ENCODE measurements around the gene LEFTY1. TPM values are rescaled to one million over a fixed set of nuclear protein-coding genes. Genes with fewer than 3 reads are reported as not detected.

LEFTY1 gene
- total and polyA plus RNA-seq, 2 experiments from 2014 or later = 0.83 TPM; not detected in 1

DNA sequence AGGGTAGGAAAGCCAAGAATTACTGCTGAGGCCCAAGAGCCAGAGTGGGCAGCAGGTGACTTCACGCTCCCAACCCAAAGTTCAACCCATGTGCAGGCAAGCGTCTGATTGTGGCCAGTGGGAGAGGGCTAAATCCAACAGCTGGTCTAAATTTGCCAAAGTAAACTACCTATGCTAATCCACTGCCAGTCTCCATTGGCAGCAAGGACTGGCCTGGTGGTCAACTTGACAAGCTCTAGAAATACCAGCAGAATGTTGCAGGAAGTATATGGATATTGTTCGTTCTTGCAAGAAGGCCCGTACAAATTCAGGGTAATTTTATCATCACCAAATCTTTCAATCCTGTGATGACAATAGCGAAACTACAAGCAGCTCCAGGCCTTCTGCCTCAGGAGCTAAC is 8.3 kb downstream of the LEFTY1 start:
- TF ChIP-seq, protein P1, sequence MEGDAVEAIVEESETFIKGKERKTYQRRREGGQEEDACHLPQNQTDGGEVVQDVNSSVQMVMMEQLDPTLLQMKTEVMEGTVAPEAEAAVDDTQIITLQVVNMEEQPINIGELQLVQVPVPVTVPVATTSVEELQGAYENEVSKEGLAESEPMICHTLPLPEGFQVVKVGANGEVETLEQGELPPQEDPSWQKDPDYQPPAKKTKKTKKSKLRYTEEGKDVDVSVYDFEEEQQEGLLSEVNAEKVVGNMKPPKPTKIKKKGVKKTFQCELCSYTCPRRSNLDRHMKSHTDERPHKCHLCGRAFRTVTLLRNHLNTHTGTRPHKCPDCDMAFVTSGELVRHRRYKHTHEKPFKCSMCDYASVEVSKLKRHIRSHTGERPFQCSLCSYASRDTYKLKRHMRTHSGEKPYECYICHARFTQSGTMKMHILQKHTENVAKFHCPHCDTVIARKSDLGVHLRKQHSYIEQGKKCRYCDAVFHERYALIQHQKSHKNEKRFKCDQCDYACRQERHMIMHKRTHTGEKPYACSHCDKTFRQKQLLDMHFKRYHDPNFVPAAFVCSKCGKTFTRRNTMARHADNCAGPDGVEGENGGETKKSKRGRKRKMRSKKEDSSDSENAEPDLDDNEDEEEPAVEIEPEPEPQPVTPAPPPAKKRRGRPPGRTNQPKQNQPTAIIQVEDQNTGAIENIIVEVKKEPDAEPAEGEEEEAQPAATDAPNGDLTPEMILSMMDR (IDR thresholded peaks at IDR 0.05; ENCODE audit: low read depth, low read length) = no peak
- Histone ChIP-seq H3K9me3 (ENCODE audit: low read depth) (no peaks in the 10 kb centered on the region), H3K36me3 (no peaks in the 10 kb centered on the region), H3K4me3 (no peak overlapping the region), H3K27ac (no peak overlapping the region), H3K4me1 (ENCODE audit: low read depth) (no peaks in the 10 kb centered on the region), H3K27me3 (no peaks in the 10 kb centered on the region)
- DNase-seq (ENCODE audit: low read depth in 1 of 2, low spot score in 1 of 2) = no peak

DNA sequence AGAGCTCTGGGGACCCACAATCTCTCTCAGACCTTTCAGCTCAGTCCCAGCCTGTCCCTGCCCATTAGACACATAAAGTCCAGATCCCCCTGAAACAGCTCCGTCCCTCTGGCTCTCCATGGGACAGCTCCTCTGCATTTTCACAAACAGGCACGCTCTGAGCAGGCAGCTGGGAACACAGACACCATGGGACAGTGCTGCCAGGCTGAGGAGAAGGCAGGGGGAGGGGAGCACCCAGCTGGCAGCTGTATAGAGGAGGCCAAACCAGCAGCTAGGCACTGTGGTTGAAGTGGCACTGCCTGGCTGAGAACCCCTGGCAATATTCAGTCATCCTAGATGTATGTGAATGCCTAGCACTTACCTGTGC is 8.7 kb downstream of the LEFTY1 start:
- no peaks in the 10 kb centered on the region for H3K27me3 ChIP-seq
- no peak overlapping the region for H3K27ac ChIP-seq
- no peaks in the 10 kb centered on the region for H3K4me1 ChIP-seq (ENCODE audit: low read depth)
- H3K9me3 ChIP-seq (ENCODE audit: low read depth) = no peaks in the 10 kb centered on the region
- no peak for DNase-seq (ENCODE audit: low read depth in 1 of 2, low spot score in 1 of 2)
- no peak overlapping the region for H3K4me3 ChIP-seq
- no peaks in the 10 kb centered on the region for H3K36me3 ChIP-seq
- TF ChIP-seq, protein P1 (IDR thresholded peaks at IDR 0.05; ENCODE audit: low read depth, low read length) = no peak

DNA sequence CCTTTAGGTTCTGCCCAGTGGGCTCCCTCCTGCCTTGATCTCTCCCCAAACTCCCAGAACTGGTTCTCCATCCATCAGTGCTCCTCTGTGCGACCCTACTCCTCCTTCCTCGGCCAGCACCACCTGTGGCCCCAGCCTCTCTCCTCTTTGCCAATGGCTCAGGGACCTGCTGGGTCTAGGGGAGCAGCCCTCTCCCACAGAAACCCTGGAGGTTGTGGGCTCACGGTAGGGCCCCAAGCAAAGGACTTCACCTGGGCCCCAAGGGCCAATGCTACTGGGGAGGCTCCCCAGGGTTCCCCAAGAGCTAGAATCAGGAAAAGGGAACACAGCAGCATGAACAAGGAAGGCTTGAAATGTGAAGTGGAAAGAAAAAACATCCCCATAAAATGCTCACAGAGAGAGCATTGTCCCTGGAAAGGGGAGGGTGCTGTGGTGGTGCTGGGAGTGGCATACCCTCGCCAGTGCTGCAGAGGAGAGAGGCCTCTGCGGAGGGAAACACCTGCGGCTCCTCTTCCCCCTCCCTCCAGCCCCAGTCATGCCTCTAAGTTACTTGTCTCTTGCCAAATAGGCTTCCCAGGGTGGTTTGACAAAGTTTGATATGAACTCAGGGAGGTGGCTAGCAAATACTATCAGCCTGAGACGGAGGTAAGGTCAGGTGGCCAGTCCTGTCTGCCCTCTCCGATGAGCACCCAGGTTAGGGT is 9.3 kb downstream of the LEFTY1 start:
- no peaks in the 10 kb centered on the region for H3K4me1 ChIP-seq (ENCODE audit: low read depth)
- H3K27ac ChIP-seq = no peak overlapping the region
- H3K9me3 ChIP-seq (ENCODE audit: low read depth) = no peaks in the 10 kb centered on the region
- no peaks in the 10 kb centered on the region for H3K27me3 ChIP-seq
- H3K4me3 ChIP-seq = no peak overlapping the region
- TF ChIP-seq, protein P1 (IDR thresholded peaks at IDR 0.05; ENCODE audit: low read depth, low read length) = no peak
- no peak for DNase-seq (ENCODE audit: low read depth in 1 of 2, low spot score in 1 of 2)
- no peaks in the 10 kb centered on the region for H3K36me3 ChIP-seq

DNA sequence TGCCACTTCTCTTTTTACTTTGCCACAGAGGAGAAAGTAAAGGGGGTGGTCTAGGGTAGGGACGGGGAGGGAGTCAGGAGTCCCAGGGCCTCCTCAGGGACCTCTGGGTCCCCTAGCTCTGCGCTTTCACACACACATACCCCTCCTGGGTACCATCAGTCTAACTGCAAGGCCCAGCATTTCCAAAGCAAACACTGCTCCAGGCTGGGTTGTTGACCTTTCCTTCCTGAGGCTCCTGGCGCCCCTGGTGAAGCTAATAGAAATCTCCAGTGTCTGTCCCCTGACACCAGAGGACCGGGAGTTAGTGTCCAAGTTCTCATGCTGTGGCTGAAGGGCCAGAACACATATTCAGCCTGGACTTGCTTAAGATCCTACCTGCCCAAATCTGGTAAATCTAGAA is 10.7 kb downstream of the LEFTY1 start:
- Histone ChIP-seq H3K9me3 (ENCODE audit: low read depth) (no peaks in the 10 kb centered on the region), H3K4me3 (no peak overlapping the region), H3K27me3 (no peaks in the 10 kb centered on the region), H3K27ac (no peak overlapping the region), H3K36me3 (no peaks in the 10 kb centered on the region), H3K4me1 (ENCODE audit: low read depth) (no peaks in the 10 kb centered on the region)
- no peak for DNase-seq (ENCODE audit: low read depth in 1 of 2, low spot score in 1 of 2)
- TF ChIP-seq, protein P1 (IDR thresholded peaks at IDR 0.05; ENCODE audit: low read depth, low read length) = no peak

DNA sequence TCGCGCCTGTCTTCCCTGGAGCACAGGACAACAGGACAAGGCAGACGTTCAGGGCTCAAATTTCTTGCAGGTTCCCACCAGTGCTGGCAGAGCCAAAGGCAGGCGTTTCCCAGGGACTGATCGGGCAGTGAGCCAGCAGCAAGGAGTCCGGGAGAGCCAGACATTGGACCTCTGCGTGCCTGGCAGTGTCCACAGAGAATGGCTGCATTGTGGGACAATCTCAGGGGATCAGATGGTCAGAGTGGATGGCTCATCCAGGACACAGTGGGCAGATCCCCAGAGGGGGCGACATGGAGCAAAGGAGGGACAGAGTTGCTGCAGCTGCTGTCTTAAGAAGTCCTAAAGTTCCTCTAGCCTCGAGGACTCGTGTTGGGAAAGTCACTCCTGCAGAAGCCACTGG is 11.4 kb downstream of the LEFTY1 start:
- Histone ChIP-seq H3K4me1 (ENCODE audit: low read depth) (no peaks in the 10 kb centered on the region), H3K9me3 (ENCODE audit: low read depth) (no peaks in the 10 kb centered on the region), H3K27me3 (no peaks in the 10 kb centered on the region), H3K36me3 (no peaks in the 10 kb centered on the region), H3K27ac (no peak overlapping the region), H3K4me3 (no peak overlapping the region)
- DNase-seq (ENCODE audit: low read depth in 1 of 2, low spot score in 1 of 2) = peak; percentile 38 to 47
- TF ChIP-seq, protein P1 (IDR thresholded peaks at IDR 0.05; ENCODE audit: low read depth, low read length) = peak; percentile 47
